A204.1 (cell line): ENCODE measurements around the gene NRG3.

Experiments
- FAIRE-seq: peaks from 2 replicates; lab custom pipeline; 2012; peaks lifted over from hg19 to GRCh38; lab: Jason Lieb, UNC

The NRG3 gene

GRCh38 chr10:82394122-82394521 lies 519.1 kb downstream of the NRG3 start:
- no peak for FAIRE-seq

- FAIRE-seq = no peak
Observed at GRCh38 chr10:82394987-82395386, 520.0 kb downstream of the NRG3 start.

GRCh38 chr10:82396886-82397285 lies 521.9 kb downstream of the NRG3 start:
- no peak for FAIRE-seq

- FAIRE-seq = no peak
Observed at GRCh38 chr10:82397854-82398253, 522.9 kb downstream of the NRG3 start.

- no peak for FAIRE-seq
Observed at GRCh38 chr10:82399850-82400249, 524.9 kb downstream of the NRG3 start.

- no peak for FAIRE-seq
Observed at GRCh38 chr10:82400841-82401240, 525.8 kb downstream of the NRG3 start.

- no peak for FAIRE-seq
Observed at GRCh38 chr10:82402906-82403401, 528.0 kb downstream of the NRG3 start.

- FAIRE-seq = no peak
Observed at GRCh38 chr10:82409671-82410070, 534.7 kb downstream of the NRG3 start.

- FAIRE-seq = no peak
Observed at GRCh38 chr10:82411416-82411815, 536.4 kb downstream of the NRG3 start.

- no peak for FAIRE-seq
Observed at GRCh38 chr10:82420001-82420400, 545.0 kb downstream of the NRG3 start.

- no peak for FAIRE-seq
Observed at GRCh38 chr10:82429302-82429701, 554.3 kb downstream of the NRG3 start.

GRCh38 chr10:82438277-82438676 lies 563.3 kb downstream of the NRG3 start:
- FAIRE-seq = no peak

- no peak for FAIRE-seq
Observed at GRCh38 chr10:82440775-82441174, 565.8 kb downstream of the NRG3 start.

- no peak for FAIRE-seq
Observed at GRCh38 chr10:82452046-82452445, 577.1 kb downstream of the NRG3 start.

- no peak for FAIRE-seq
Observed at GRCh38 chr10:82452676-82453075, 577.7 kb downstream of the NRG3 start.

GRCh38 chr10:82453678-82454293 lies 578.8 kb downstream of the NRG3 start:
- no peak for FAIRE-seq

- FAIRE-seq = no peak
Observed at GRCh38 chr10:82462910-82463551, 588.0 kb downstream of the NRG3 start.

- FAIRE-seq = no peak
Observed at GRCh38 chr10:82463614-82464013, 588.6 kb downstream of the NRG3 start.

- FAIRE-seq = no peak
Observed at GRCh38 chr10:82464191-82464818, 589.3 kb downstream of the NRG3 start.

- no peak for FAIRE-seq
Observed at GRCh38 chr10:82464966-82465365, 590.0 kb downstream of the NRG3 start.

GRCh38 chr10:82468453-82468852 lies 593.5 kb downstream of the NRG3 start:
- no peak for FAIRE-seq

- no peak for FAIRE-seq
Observed at GRCh38 chr10:82472406-82473335, 597.7 kb downstream of the NRG3 start.

GRCh38 chr10:82477776-82478175 lies 602.8 kb downstream of the NRG3 start:
- no peak for FAIRE-seq
